DMS53 (cell line): Measurements from ENCODE around the gene TGFBR3.

Experiments used
- DNase-seq: peaks from one replicate; lab custom pipeline; 2025; lab: John Stamatoyannopoulos, UW

TGFBR3 gene

GRCh38 chr1:91777630-91778300 lies 108.2 kb downstream of the TGFBR3 start:
- DNase-seq: no peak

- DNase-seq: no peak
Measured at GRCh38 chr1:91777196-91777595, 108.8 kb downstream of the TGFBR3 start.

GRCh38 chr1:91776068-91776794 lies 109.7 kb downstream of the TGFBR3 start:
- DNase-seq: no peak

- DNase-seq: no peak
Measured at GRCh38 chr1:91775227-91775626, 110.7 kb downstream of the TGFBR3 start.

GRCh38 chr1:91774520-91775203 lies 111.3 kb downstream of the TGFBR3 start:
- DNase-seq: no peak

- DNase-seq: no peak
Measured at GRCh38 chr1:91771717-91772116, 114.2 kb downstream of the TGFBR3 start.

GRCh38 chr1:91770667-91771268 lies 115.2 kb downstream of the TGFBR3 start:
- DNase-seq: no peak

- DNase-seq: no peak
Measured at GRCh38 chr1:91769742-91770141, 116.2 kb downstream of the TGFBR3 start.

GRCh38 chr1:91768786-91769725 lies 116.9 kb downstream of the TGFBR3 start:
- DNase-seq: no peak

GRCh38 chr1:91768120-91768519 lies 117.8 kb downstream of the TGFBR3 start:
- no peak for DNase-seq

GRCh38 chr1:91766883-91767282 lies 119.1 kb downstream of the TGFBR3 start:
- no peak for DNase-seq

GRCh38 chr1:91765880-91766443 lies 120.0 kb downstream of the TGFBR3 start:
- no peak for DNase-seq

GRCh38 chr1:91765293-91765692 lies 120.7 kb downstream of the TGFBR3 start:
- DNase-seq: no peak

GRCh38 chr1:91764471-91765115 lies 121.4 kb downstream of the TGFBR3 start:
- no peak for DNase-seq

- no peak for DNase-seq
Measured at GRCh38 chr1:91763252-91763651, 122.7 kb downstream of the TGFBR3 start.

- DNase-seq: no peak
Measured at GRCh38 chr1:91761295-91761721, 124.6 kb downstream of the TGFBR3 start.

- DNase-seq: no peak
Measured at GRCh38 chr1:91760512-91760911, 125.4 kb downstream of the TGFBR3 start.

GRCh38 chr1:91759076-91759475 lies 126.9 kb downstream of the TGFBR3 start:
- no peak for DNase-seq

- DNase-seq: no peak
Measured at GRCh38 chr1:91757763-91758460, 128.0 kb downstream of the TGFBR3 start.

- DNase-seq: no peak
Measured at GRCh38 chr1:91755702-91756287, 130.2 kb downstream of the TGFBR3 start.
